TTC549 (cell line): ENCODE results near the gene SYPL2.
"Not testable (repeated sequence)": the region's sequence is repeated elsewhere in the genome, so short reads cannot be mapped to it uniquely, and the experiment has no call there.

Experiments used
- FAIRE-seq: peaks from 2 replicates; lab custom pipeline; 2012; peaks lifted over from hg19 to GRCh38; lab: Jason Lieb, UNC

Gene SYPL2

GRCh38 chr1:109472779-109473178, 6.4 kb downstream of the SYPL2 start:
- FAIRE-seq: no peak

- FAIRE-seq: not testable (repeated sequence)
These were observed 7.1 kb downstream of the SYPL2 start for GRCh38 chr1:109473284-109474057.

GRCh38 chr1:109474697-109475096, 8.4 kb downstream of the SYPL2 start:
- no peak for FAIRE-seq

- FAIRE-seq: no peak
These were observed 8.9 kb downstream of the SYPL2 start for GRCh38 chr1:109475261-109475660.

GRCh38 chr1:109476825-109477224, 10.5 kb downstream of the SYPL2 start:
- no peak for FAIRE-seq

GRCh38 chr1:109477821-109478220, 11.5 kb downstream of the SYPL2 start:
- FAIRE-seq: no peak

GRCh38 chr1:109478806-109479205, 12.5 kb downstream of the SYPL2 start:
- FAIRE-seq: no peak

- no peak for FAIRE-seq
These were observed 13.0 kb downstream of the SYPL2 start for GRCh38 chr1:109479311-109479710.

- FAIRE-seq: no peak
These were observed 13.6 kb downstream of the SYPL2 start for GRCh38 chr1:109479901-109480300.

GRCh38 chr1:109481646-109482045, 15.3 kb downstream of the SYPL2 start:
- no peak for FAIRE-seq

GRCh38 chr1:109482242-109482641, 15.9 kb downstream of the SYPL2 start:
- FAIRE-seq: no peak

GRCh38 chr1:109482791-109483671, 16.7 kb downstream of the SYPL2 start:
- no peak for FAIRE-seq

GRCh38 chr1:109483672-109484518, 17.5 kb downstream of the SYPL2 start, which contains the start of gene ATXN7L2:
TSS of gene ATXN7L2 (plus strand) at chr1:109483905. CDS start at chr1:109483954, 49 bp downstream.
- FAIRE-seq: no peak

GRCh38 chr1:109484519-109484975, 18.2 kb downstream of the SYPL2 start:
- FAIRE-seq: no peak

- FAIRE-seq: no peak
These were observed 18.7 kb downstream of the SYPL2 start for GRCh38 chr1:109485001-109485400.

- no peak for FAIRE-seq
These were observed 20.9 kb downstream of the SYPL2 start for GRCh38 chr1:109487261-109487660.

- FAIRE-seq: no peak
These were observed 21.9 kb downstream of the SYPL2 start for GRCh38 chr1:109488201-109488600.

GRCh38 chr1:109488696-109489095, 22.4 kb downstream of the SYPL2 start:
- no peak for FAIRE-seq

- no peak for FAIRE-seq
These were observed 23.9 kb downstream of the SYPL2 start for GRCh38 chr1:109490029-109490933.

GRCh38 chr1:109490934-109491302, 24.6 kb downstream of the SYPL2 start:
- FAIRE-seq: no peak

- no peak for FAIRE-seq
These were observed 25.0 kb downstream of the SYPL2 start for GRCh38 chr1:109491372-109491771.
